Stimulated activated naive CD8-positive, alpha-beta T cell treated with anti-CD3 and anti-CD28 coated beads, Interleukin-15, Interleukin-2, amounts not matched to agents 100 ng/mL and 50 ng/mL, for 24 hours (primary cell): ENCODE data around the gene THAP7.

Experiments used
- H3K27ac Mint-ChIP-seq: one replicate; pipeline ENCODE4 v1.8.0; 2021; ENCODE audit warnings: mild to moderate bottlenecking, mixed read lengths
- H3K27me3 Mint-ChIP-seq: one replicate; pipeline ENCODE4 v1.8.0; 2021; ENCODE audit warnings: mixed read lengths
- H3K36me3 Mint-ChIP-seq: one replicate; pipeline ENCODE4 v1.8.0; 2021; ENCODE audit warnings: low read depth, mixed read lengths
- H3K4me1 Mint-ChIP-seq: one replicate; pipeline ENCODE4 v1.8.0; 2021; ENCODE audit warnings: low read depth, mixed read lengths
- H3K4me3 Mint-ChIP-seq: one replicate; pipeline ENCODE4 v1.8.0; 2021; ENCODE audit warnings: mild to moderate bottlenecking, mixed read lengths
- H3K9me3 Mint-ChIP-seq: one replicate; pipeline ENCODE4 v1.8.0; 2021; ENCODE audit warnings: mixed read lengths

THAP7 gene

GRCh38 chr22:20982563-20982882 lies 19.4 kb downstream of the THAP7 start:
- H3K9me3 Mint-ChIP-seq, result peaks cover 4% of the 10 kb centered on the region
- peaks cover 46% of the 10 kb centered on the region for H3K4me1 Mint-ChIP-seq
- peak overlapping the region; percentile 99 for H3K4me3 Mint-ChIP-seq
- peaks cover 21% of the 10 kb centered on the region for H3K36me3 Mint-ChIP-seq
- peaks cover 4% of the 10 kb centered on the region for H3K27me3 Mint-ChIP-seq
- H3K27ac Mint-ChIP-seq, result peak overlapping the region; percentile 94

DNA sequence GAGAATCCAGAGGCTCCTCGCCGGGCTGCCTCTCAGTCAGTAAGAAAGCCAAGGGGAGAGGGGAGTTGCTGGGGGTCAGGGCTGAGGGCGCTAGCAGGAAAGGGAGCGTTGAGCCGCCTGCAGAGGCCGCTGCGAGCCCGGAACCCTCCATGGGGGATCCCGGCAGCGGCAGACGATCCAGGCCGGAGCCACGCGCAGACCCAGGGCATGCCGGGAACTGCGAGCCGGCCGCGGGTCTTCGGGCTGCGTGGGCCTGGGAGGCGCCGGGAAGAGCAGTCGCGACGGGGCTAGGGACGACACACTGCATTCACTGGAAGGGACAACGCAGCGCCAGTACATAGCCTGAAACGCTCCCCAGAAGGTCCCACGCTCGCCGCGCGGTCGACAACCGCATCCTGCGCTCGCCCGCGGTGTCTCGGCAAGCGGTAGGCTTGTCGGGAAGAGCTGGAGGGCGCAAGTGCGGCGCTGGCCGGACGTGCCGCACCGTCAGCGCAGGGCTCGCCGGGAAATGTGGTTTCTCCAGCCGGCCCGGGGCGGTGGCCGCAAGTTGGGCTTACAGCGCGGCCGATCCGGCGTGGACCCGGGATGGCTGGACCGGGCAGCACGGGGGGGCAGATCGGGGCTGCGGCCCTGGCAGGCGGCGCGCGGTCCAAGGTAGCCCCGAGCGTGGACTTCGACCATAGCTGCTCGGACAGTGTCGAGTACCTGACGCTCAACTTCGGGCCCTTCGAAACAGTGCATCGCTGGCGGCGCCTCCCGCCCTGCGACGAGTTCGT lies 19.9 kb downstream of the THAP7 start, which contains the start of gene LZTR1:
LZTR1 (plus strand) TSS at position 511 of the 776 bp plus-strand sequence; CDS start at position 586, 75 bp downstream.
- H3K27me3 Mint-ChIP-seq, result peaks cover 4% of the 10 kb centered on the region
- peak within 1 kb of the TSS; percentile 94 for H3K27ac Mint-ChIP-seq
- peaks cover 46% of the 10 kb centered on the region for H3K4me1 Mint-ChIP-seq
- H3K9me3 Mint-ChIP-seq, result peaks cover 4% of the 10 kb centered on the region
- H3K36me3 Mint-ChIP-seq, result peaks cover 20% of the 10 kb centered on the region
- H3K4me3 Mint-ChIP-seq, result peak within 1 kb of the TSS; percentile 99

DNA sequence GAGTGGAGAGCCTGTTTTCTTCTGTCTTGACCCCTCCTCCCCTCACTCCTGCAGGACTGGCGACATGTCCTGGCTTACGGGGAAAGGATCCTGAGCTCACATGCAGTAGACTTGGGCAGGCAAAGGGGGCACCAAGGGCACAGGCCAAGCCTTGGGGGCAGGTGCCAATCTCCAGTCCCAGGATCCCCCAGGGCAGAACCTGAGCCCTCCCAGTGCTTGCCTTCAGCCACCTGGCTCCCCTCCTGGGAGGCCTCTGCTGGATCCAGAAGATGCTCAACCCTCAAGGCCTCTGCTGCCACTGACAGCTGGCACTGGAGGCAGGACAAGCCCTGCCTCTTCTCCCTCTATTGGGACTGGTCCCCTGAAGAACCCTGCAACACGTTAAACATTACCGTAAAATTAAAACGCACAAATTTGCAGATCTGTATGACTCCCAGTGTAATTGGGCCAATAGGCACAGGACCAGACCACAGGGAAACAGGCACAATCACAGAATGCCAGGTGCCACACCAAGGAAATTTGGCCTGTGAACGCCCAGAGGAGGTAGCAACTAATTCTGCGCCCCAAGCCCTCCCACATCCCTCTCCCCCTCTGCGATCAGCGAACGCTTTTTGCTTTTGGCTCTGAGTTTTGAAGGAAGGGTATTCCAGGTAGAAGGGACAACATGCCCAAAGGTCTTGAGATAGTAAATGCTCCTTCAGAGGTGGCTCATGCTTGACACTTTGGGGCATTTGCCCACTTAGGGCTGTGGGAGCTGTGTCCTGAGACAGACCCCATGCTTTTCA lies 20.8 kb downstream of the THAP7 start:
- Mint-ChIP-seq H3K27me3 (peaks cover 4% of the 10 kb centered on the region), H3K9me3 (peaks cover 4% of the 10 kb centered on the region), H3K27ac (peak overlapping the region; percentile 93), H3K4me1 (peaks cover 46% of the 10 kb centered on the region), H3K4me3 (peak overlapping the region; percentile 99), H3K36me3 (peaks cover 13% of the 10 kb centered on the region)

DNA sequence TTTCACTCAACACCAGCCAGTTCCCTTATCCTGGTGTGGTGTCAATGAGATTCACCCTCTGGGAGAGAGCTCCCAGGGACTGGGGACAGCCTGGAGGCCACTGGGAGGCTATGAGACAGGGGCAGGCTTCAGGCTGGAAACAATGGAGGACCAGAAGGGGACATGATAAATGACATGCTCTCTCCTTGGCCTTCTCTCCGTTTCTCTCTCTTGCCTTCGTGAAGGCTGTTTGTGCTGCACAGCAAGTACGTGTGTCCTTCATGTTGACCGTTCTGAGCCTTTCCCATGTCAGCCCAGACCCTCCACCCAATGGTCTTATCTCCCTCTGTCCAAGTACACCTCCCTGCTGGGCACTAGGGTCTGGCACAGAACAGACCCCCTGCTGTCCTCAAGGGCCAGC lies 21.4 kb downstream of the THAP7 start:
- Mint-ChIP-seq H3K36me3 (peaks cover 7% of the 10 kb centered on the region), H3K4me3 (peak overlapping the region; percentile 99), H3K27ac (no peak overlapping the region), H3K9me3 (peaks cover 4% of the 10 kb centered on the region), H3K4me1 (peaks cover 46% of the 10 kb centered on the region), H3K27me3 (peaks cover 4% of the 10 kb centered on the region)

DNA sequence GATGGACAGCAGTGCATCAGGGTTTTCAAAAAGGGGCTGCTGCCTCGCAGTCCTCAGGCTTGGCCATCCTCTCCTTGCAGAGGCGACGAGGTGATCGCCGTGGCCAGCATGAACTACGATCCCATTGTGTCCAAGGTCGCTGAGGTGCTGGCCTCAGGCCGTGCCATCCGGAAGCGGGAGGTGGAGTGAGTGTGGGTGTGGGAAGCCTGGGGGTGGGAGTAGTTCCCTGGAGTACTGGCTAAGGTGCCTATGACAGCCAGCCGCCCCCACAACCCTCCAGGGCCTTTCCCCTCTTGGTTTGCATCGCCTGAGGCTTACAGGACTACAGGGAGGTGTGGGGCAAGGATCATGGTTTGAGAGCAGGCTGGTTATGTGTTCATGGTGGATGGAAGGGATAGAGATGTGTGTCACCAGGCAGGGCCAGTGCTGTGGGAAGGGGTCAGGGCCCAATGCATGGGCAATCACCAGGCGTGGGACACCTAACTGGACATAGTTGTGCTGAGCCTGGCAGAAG lies 21.9 kb downstream of the THAP7 start:
- H3K27me3 Mint-ChIP-seq, result peaks cover 4% of the 10 kb centered on the region
- H3K27ac Mint-ChIP-seq, result no peak overlapping the region
- H3K9me3 Mint-ChIP-seq, result peaks cover 4% of the 10 kb centered on the region
- peaks cover 6% of the 10 kb centered on the region for H3K36me3 Mint-ChIP-seq
- H3K4me1 Mint-ChIP-seq, result peaks cover 46% of the 10 kb centered on the region
- H3K4me3 Mint-ChIP-seq, result no peak overlapping the region

- Mint-ChIP-seq H3K27ac (peak overlapping the region; percentile 70), H3K9me3 (peaks cover 4% of the 10 kb centered on the region), H3K36me3 (peaks cover 6% of the 10 kb centered on the region), H3K27me3 (peaks cover 4% of the 10 kb centered on the region), H3K4me1 (peaks cover 46% of the 10 kb centered on the region), H3K4me3 (peak overlapping the region; percentile 62)
Measured at GRCh38 chr22:20979243-20979809, 22.6 kb downstream of the THAP7 start.

DNA sequence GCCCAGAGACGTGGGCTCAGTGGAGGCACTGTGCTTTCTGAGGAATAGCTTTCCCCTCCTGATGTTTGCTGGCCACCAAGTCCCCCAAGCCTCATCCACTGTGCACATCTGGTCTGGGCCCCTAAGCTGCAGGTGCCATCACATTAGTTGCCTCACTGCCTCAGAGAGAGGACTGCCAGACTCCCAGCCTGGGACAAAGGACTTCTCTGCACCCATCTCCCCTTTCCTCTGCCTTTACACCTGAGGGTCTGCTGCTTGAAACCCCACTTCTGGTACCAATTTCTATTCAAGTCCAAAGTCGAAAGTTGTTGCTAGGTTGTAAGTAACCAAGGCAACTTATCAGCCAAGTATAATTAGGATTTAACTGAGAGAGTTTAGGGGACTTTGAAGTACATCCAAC lies 23.5 kb downstream of the THAP7 start:
- H3K27me3 Mint-ChIP-seq, result peaks cover 4% of the 10 kb centered on the region
- no peaks in the 10 kb centered on the region for H3K36me3 Mint-ChIP-seq
- H3K27ac Mint-ChIP-seq, result no peak overlapping the region
- peaks cover 4% of the 10 kb centered on the region for H3K9me3 Mint-ChIP-seq
- no peak overlapping the region for H3K4me3 Mint-ChIP-seq
- peaks cover 39% of the 10 kb centered on the region for H3K4me1 Mint-ChIP-seq

DNA sequence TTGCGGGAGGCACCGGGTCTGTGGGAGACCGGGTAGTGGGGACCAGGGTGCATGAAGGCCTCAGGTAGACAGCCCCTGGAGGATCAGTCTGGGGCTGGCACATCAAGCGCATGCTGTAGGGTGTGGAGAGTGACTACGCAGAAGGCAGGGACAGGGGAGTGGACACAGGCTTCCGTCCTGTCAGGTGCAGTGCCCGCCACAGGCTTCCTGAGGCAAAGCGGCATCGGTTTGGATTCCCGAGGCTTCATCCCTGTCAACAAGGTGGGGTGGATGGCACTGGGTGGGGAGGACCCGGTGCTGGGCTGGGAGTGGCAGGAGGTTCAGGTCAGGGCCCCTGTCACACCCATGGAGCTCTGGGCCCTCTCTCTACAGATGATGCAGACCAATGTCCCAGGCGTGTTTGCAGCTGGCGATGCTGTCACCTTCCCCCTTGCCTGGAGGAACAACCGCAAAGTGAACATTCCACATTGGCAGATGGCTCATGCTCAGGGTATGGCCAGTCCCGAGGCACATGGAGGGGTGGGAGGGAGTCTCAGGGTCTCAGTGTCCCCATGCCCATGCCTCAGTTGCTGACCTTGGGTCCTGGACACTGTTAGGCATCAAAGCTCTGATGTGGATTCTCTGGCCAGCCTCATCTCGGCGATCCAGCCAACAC lies 24.3 kb downstream of the THAP7 start:
- Mint-ChIP-seq H3K27ac (no peak overlapping the region), H3K4me3 (no peak overlapping the region), H3K4me1 (peaks cover 31% of the 10 kb centered on the region), H3K27me3 (peaks cover 4% of the 10 kb centered on the region), H3K9me3 (peaks cover 4% of the 10 kb centered on the region), H3K36me3 (no peaks in the 10 kb centered on the region)

- Mint-ChIP-seq H3K4me1 (peaks cover 29% of the 10 kb centered on the region), H3K27ac (no peak overlapping the region), H3K36me3 (no peaks in the 10 kb centered on the region), H3K9me3 (peaks cover 4% of the 10 kb centered on the region), H3K27me3 (peaks cover 4% of the 10 kb centered on the region), H3K4me3 (no peak overlapping the region)
Measured at GRCh38 chr22:20977019-20977418, 24.9 kb downstream of the THAP7 start.

DNA sequence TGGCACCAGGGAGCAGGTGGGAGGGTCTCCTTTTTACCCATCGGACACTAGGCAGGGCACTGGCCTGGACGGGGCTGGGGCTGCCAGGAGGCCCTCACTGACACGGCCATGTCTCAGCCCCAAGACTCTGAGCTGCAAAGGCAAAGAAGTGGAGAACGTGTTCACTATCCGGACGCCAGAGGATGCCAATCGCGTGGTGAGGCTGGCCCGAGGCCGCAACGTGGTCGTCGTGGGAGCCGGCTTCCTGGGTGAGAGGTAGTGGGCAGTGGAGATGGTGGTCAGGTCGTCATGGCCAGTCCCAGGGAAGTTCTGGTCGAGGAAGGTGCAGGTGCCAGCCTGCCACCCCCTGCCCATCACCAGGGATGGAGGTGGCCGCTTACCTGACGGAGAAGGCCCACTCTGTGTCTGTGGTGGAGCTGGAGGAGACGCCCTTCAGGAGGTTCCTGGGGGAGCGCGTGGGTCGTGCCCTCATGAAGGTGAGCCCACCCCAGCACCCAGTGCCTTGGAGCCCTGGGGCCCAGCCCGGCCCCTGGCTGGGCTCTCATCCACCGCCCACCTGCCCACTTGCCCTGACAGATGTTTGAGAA lies 25.5 kb downstream of the THAP7 start:
- Mint-ChIP-seq H3K4me3 (no peak overlapping the region), H3K9me3 (peaks cover 4% of the 10 kb centered on the region), H3K36me3 (no peaks in the 10 kb centered on the region), H3K4me1 (peaks cover 27% of the 10 kb centered on the region), H3K27ac (no peak overlapping the region), H3K27me3 (peaks cover 4% of the 10 kb centered on the region)

- Mint-ChIP-seq H3K9me3 (peaks cover 4% of the 10 kb centered on the region), H3K4me1 (peaks cover 20% of the 10 kb centered on the region), H3K27me3 (peaks cover 4% of the 10 kb centered on the region), H3K36me3 (no peaks in the 10 kb centered on the region), H3K27ac (no peak overlapping the region), H3K4me3 (no peak overlapping the region)
Measured at GRCh38 chr22:20975541-20976290, 26.2 kb downstream of the THAP7 start.

DNA sequence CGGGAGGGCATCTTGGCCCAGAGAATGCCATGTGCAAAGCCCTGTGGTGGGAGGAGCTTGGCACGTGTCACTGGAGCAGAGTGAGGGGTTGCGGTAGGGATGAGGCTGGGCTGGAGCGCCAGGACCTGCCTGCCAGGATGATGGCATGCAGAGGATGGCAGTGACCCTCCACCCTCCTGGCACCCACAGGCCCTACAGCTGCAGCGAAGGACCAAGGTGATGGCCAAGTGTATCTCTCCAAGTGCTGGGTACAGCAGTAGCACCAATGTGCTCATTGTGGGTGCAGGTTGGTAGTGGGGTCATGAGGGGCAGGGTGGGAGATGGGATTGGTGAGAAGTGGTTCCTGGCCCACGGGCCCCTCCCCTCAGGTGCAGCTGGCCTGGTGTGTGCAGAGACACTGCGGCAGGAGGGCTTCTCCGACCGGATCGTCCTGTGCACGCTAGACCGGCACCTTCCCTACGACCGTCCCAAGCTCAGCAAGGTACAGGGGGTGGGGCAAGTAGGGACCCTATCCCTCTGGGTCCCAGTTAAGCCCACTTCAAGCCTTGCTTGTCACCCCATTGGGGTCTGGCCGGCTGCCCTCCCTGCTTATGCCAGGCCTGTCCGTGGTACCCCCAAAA lies 27.5 kb downstream of the THAP7 start:
- no peak overlapping the region for H3K27ac Mint-ChIP-seq
- peaks cover 4% of the 10 kb centered on the region for H3K9me3 Mint-ChIP-seq
- no peaks in the 10 kb centered on the region for H3K36me3 Mint-ChIP-seq
- no peak overlapping the region for H3K4me3 Mint-ChIP-seq
- peaks cover 4% of the 10 kb centered on the region for H3K27me3 Mint-ChIP-seq
- H3K4me1 Mint-ChIP-seq, result peaks cover 7% of the 10 kb centered on the region

DNA sequence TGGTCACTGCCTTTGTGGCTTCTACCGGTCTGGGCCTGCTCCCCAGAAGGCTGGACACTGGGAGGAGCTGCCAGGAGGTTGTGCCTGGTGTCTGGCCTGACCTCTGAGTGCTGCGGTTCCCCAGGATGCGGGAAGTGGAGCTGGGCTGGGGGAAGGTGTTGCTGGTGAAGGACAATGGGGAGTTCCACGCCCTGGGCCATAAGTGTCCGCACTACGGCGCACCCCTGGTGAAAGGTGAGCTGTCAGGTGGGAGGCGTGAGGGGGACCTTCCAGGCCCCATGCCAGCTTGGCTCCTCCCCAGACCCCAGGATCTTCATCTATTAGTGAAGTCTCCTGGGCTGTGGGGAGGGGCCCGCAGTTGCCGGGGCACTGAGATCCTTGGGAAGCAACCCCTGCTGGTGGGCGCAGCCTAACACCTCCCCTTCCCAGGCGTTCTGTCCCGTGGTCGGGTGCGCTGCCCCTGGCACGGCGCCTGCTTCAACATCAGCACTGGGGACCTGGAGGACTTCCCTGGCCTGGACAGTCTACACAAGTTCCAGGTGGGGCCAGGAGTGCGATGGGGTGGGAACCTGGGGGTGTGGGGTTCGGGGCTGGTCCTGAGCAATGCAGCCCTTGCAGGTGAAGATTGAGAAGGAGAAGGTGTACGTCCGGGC lies 28.2 kb downstream of the THAP7 start:
- no peak overlapping the region for H3K27ac Mint-ChIP-seq
- H3K4me3 Mint-ChIP-seq, result no peak overlapping the region
- H3K9me3 Mint-ChIP-seq, result peaks cover under 1% of the 10 kb centered on the region
- H3K27me3 Mint-ChIP-seq, result peaks cover 2% of the 10 kb centered on the region
- H3K4me1 Mint-ChIP-seq, result peaks cover under 1% of the 10 kb centered on the region
- no peaks in the 10 kb centered on the region for H3K36me3 Mint-ChIP-seq
